Vagina (tissue), 2 donors: ENCODE data around the gene IFT20. TPM values are rescaled to one million over a fixed set of nuclear protein-coding genes. Genes with fewer than 3 reads are reported as not detected.

ENCODE experiments used
- DNase-seq, 2 donors: peaks; one replicate each; pipeline ENCODE4 v3.0.0-alpha.2; 2017; ENCODE audit errors: extremely low spot score in 2 of 2
- H3K27ac ChIP-seq: fragments of 200-600 bp; sonication (generic); one replicate; pipeline ENCODE4 v1.5.1; 2019
- H3K27me3 ChIP-seq: fragments of 200-600 bp; sonication (generic); one replicate; pipeline ENCODE4 v1.5.1; 2019
- H3K36me3 ChIP-seq, 2 donors: fragments of 200-600 bp; sonication (generic); one replicate each; pipeline ENCODE4 v1.5.1; 2017 to 2019
- H3K4me1 ChIP-seq: fragments of 200-600 bp; sonication (generic); one replicate; pipeline ENCODE4 v1.5.1; 2019
- H3K4me3 ChIP-seq, 2 donors: fragments of 200-600 bp; sonication (generic); 1 replicate in 1 of 2; 2 replicates in 1 of 2; pipeline ENCODE4 v1.5.1; 2016 to 2019
- H3K9me3 ChIP-seq: fragments of 200-600 bp; sonication (generic); one replicate; pipeline ENCODE4 v1.5.1; 2019
- CTCF ChIP-seq, 3 experiments: fragments of 450-650 bp in 2 of 3; fragments of 200-600 bp in 1 of 3; sonication (generic) in 1 of 3; IDR thresholded peaks; one replicate each; pipeline ENCODE4 v1.5.1; 2017 to 2019; ENCODE audit warnings: antibody characterized with exemption in 3 of 3, mild to moderate bottlenecking in 2 of 3, moderate library complexity in 2 of 3
- POLR2A ChIP-seq, 2 donors: fragments of 450-650 bp; IDR thresholded peaks; one replicate each; pipeline ENCODE4 v1.6.1; 2017; ENCODE audit warnings: antibody characterized with exemption in 2 of 2, mild to moderate bottlenecking in 2 of 2, moderate library complexity in 2 of 2
- POLR2AphosphoS5 ChIP-seq, 2 donors: sonication (generic); formaldehyde crosslinking; IDR thresholded peaks; one replicate each; pipeline ENCODE4 v1.9.0; 2017; ENCODE audit warnings: antibody characterized with exemption in 2 of 2, mild to moderate bottlenecking in 2 of 2, low read depth in 1 of 2; ENCODE audit not compliant: insufficient read depth in 1 of 2
- intact Hi-C: fragments of 100-400 bp; cut with DNase I; formaldehyde crosslinking; loops from one replicate; pipeline ENCODE4 v1.15.1; 2023
- total RNA-seq: library from RNA; depleted of rRNA; stranded (reverse); fragments of >200 nt; gene quantifications from one replicate; pipeline ENCODE4 v1.2.3, GENCODE V29; 2016

Gene IFT20
- total RNA-seq, 1 donor from 2014 or later, result 42.5 TPM

GRCh38 chr17:28350271-28350670 is 15.0 kb upstream of the IFT20 start:
- Histone ChIP-seq H3K4me3 (no peak overlapping the region), H3K27ac (no peak overlapping the region), H3K36me3 (peaks cover 0 to 86% of the 10 kb centered on the region in 2 donors), H3K9me3 (no peaks in the 10 kb centered on the region), H3K27me3 (no peaks in the 10 kb centered on the region), H3K4me1 (peaks cover 7% of the 10 kb centered on the region)
- no peak for DNase-seq
- intact Hi-C loops, result no loop called here
- TF ChIP-seq CTCF (IDR thresholded peaks at IDR 0.05) (no peak), POLR2AphosphoS5 (IDR thresholded peaks at IDR 0.05; ENCODE audit: insufficient read depth in 1 of 2, low read depth in 1 of 2) (no peak), POLR2A (IDR thresholded peaks at IDR 0.05) (no peak)

- DNase-seq, result no peak
- Histone ChIP-seq H3K27ac (no peak overlapping the region), H3K9me3 (no peaks in the 10 kb centered on the region), H3K4me1 (peaks cover 7% of the 10 kb centered on the region), H3K4me3 (no peak overlapping the region), H3K27me3 (no peaks in the 10 kb centered on the region), H3K36me3 (peaks cover 0 to 89% of the 10 kb centered on the region in 2 donors)
- intact Hi-C loops, result no loop called here
- no peak for TF ChIP-seq POLR2AphosphoS5 (IDR thresholded peaks at IDR 0.05; ENCODE audit: insufficient read depth in 1 of 2, low read depth in 1 of 2)
- TF ChIP-seq CTCF (IDR thresholded peaks at IDR 0.05), result no peak
- no peak for TF ChIP-seq POLR2A (IDR thresholded peaks at IDR 0.05)
Observed at GRCh38 chr17:28348979-28349378, 13.7 kb upstream of the IFT20 start.

GRCh38 chr17:28347261-28347891 is 12.1 kb upstream of the IFT20 start:
- Histone ChIP-seq H3K4me1 (peaks cover 7% of the 10 kb centered on the region), H3K36me3 (peaks cover 0 to 90% of the 10 kb centered on the region in 2 donors), H3K4me3 (no peak overlapping the region), H3K9me3 (no peaks in the 10 kb centered on the region), H3K27ac (no peak overlapping the region), H3K27me3 (no peaks in the 10 kb centered on the region)
- DNase-seq, result no peak
- TF ChIP-seq POLR2AphosphoS5 (IDR thresholded peaks at IDR 0.05; ENCODE audit: insufficient read depth in 1 of 2, low read depth in 1 of 2), result no peak
- TF ChIP-seq POLR2A (IDR thresholded peaks at IDR 0.05), result no peak
- no peak for TF ChIP-seq CTCF (IDR thresholded peaks at IDR 0.05)
- intact Hi-C loops, result no loop called here

GRCh38 chr17:28346746-28347246 is 11.5 kb upstream of the IFT20 start:
- intact Hi-C loops, result no loop called here
- DNase-seq, result no peak
- no peak overlapping the region for H3K4me3 ChIP-seq
- H3K27me3 ChIP-seq, result no peaks in the 10 kb centered on the region
- no peaks in the 10 kb centered on the region for H3K9me3 ChIP-seq
- H3K4me1 ChIP-seq, result peaks cover 7% of the 10 kb centered on the region
- no peak overlapping the region for H3K27ac ChIP-seq
- no peak for TF ChIP-seq POLR2A (IDR thresholded peaks at IDR 0.05)
- no peak for TF ChIP-seq POLR2AphosphoS5 (IDR thresholded peaks at IDR 0.05; ENCODE audit: insufficient read depth in 1 of 2, low read depth in 1 of 2)
- no peak for TF ChIP-seq CTCF (IDR thresholded peaks at IDR 0.05)
- H3K36me3 ChIP-seq, result peaks cover 0 to 92% of the 10 kb centered on the region in 2 donors

- Histone ChIP-seq H3K36me3 (peaks cover 0 to 92% of the 10 kb centered on the region in 2 donors), H3K27ac (no peak overlapping the region), H3K4me1 (peaks cover 7% of the 10 kb centered on the region), H3K9me3 (no peaks in the 10 kb centered on the region), H3K4me3 (no peak overlapping the region), H3K27me3 (no peaks in the 10 kb centered on the region)
- intact Hi-C loops, result no loop called here
- DNase-seq, result no peak
- TF ChIP-seq POLR2AphosphoS5 (IDR thresholded peaks at IDR 0.05; ENCODE audit: insufficient read depth in 1 of 2, low read depth in 1 of 2), result no peak
- no peak for TF ChIP-seq POLR2A (IDR thresholded peaks at IDR 0.05)
- no peak for TF ChIP-seq CTCF (IDR thresholded peaks at IDR 0.05)
Observed at GRCh38 chr17:28346199-28346580, 10.9 kb upstream of the IFT20 start.
